ENCODE measurements around the gene GRM7.
"Not testable (repeated sequence)": the region's sequence is repeated elsewhere in the genome, so short reads cannot be mapped to it uniquely, and the experiment has no call there.

The GRM7 gene

GRCh38 chr3:6860954-6861624, at the start of gene GRM7:
GRM7 (plus strand) TSS chr3:6861115.
- DNase-seq (ENCODE audit: low spot score), result no peak

- no peak for DNase-seq (ENCODE audit: low spot score)
Measured at GRCh38 chr3:6821411-6821810, 39.5 kb upstream of the GRM7 start.

DNA sequence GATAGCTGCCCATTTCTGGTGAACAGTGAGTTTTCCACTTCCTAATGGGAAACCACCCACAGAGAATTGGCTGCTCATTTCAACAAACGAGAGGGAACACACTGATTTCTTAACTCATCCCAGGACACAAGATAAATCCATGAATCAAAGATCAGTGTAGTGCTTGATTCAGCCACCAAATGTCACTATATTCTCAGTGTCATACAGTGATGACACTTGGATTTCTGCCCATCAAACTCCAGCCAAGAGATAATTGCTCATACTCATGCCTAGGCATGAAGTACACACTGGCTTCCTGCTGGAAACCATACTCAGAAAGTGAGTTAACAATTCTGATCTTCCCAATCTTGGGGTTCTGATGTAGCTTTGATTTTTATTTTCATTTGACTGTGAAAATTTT, 35.4 kb upstream of the GRM7 start:
- no peak for DNase-seq (ENCODE audit: low spot score)

- no peak for DNase-seq (ENCODE audit: low spot score)
Measured at GRCh38 chr3:6827453-6827852, 33.5 kb upstream of the GRM7 start.

DNA sequence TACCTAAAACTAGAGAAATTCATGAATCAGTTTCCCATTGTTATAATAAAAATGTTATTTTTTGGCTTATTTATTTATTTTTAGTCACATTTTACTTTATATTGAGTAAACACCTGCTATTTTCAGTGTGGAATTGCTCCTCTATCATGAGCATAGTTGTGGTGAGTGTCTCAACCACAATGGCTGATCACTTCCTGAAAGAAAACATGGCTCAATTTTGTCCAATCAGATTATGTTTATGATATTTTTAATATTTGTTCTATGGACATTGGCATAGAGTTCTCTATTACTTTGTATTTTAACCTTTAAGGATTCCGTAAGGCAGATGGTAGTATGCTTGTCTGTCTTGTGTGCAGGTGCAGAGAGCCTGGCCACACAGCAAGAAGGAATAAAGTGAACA, 16.2 kb upstream of the GRM7 start:
- no peak for DNase-seq (ENCODE audit: low spot score)

DNA sequence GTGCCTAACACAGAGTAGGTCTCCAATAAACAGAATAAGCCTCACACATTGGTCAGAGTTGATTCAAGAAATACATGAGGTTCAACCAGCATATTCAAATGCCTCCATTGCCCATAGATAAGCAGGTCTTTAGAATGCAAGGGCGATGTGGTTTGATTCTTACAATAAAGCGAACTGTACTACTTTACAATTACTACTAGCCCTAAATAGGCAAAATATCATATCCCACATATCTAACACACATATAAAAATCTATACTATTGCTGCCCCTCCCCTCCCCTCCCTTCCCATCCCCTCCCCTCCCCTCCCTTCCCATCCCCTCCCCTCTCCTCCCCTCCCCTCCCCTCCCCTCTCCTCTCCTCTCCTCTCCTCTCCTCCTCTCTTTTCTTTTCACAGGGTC, 6.7 kb upstream of the GRM7 start:
- DNase-seq (ENCODE audit: low spot score), result no peak

GRCh38 chr3:6857510-6857909, 3.4 kb upstream of the GRM7 start:
- no peak for DNase-seq (ENCODE audit: low spot score)

DNA sequence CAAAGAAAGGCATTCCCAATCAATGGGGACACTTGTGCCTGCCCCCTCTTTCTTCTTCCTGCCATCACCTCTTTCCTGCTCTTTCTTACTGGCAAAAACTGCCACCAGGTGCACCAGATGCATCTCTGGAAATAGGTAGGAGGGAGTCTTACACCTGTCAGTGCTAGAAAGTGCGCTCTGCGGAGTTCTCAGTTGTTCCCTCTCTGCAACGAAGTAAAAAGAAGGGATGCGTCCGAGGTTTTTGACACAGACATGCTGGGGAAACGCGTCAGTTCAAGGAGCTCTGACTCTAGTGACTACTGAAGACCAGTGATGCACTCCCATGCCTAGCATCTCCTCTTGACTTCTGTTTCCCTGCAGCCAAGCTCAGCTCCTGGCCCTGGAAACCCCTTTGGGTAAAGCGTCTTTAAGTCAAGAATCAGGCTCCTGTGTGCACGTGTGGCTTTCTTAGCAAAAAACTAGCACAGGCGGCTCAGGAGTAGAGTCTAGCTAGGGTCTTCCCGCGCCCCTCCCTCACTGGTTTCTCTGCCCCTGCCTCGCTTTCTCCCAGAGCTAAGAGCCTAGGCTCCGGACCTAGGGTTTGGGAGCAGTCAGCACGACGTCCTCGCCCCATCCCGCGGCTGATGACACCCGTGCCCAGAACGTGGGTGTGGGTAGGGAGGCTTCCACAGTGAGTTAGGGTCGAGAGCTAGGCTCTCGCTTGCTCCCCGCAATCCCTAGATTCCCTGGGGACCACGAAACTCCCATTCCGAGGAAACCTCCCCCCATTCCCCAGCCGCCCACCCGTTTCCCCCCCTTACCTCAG, 564 bp upstream of the GRM7 start:
- DNase-seq (ENCODE audit: low spot score), result no peak

- no peak for DNase-seq (ENCODE audit: low spot score)
Measured at GRCh38 chr3:6861625-6862000, 698 bp downstream of the GRM7 start.

DNA sequence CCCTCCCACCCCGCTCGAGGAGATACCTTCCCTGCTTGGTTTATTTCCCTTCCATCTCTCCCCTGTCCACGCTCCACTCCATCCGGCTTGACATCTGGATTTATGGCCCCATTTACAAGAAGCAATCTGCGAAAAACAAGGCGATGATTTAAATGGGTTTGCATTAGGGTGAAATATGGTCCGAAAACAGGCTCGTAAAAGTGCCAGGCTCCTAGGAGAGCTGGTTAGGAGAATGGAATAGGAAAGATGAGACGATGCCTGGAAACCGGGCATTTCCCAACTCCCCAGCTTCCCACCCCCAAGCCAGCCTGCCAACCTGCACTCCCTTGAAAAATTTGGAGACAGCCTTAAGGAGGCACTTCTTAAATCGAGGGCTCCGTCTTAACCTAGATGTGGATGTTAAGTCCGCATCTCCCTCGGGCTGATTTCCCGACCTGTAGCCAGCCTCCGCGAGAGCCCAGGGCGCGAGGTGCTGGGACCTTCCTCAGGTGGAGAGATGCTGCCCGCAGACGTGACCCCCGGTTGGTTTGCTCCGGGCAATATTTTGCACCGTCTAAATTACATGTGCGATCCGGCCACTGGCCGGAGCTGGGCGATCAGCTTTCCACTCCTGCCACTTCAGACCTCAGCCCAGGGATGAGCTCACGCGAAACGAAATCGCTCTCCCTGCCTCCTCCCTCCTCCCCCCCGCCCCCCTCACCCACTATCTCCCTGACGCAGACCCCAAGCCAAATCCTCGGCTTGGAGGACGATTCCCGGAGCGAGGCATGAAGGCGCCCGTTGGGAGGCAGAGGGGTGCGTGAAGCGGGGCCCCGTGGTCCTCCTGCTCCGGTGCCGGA, 1.3 kb downstream of the GRM7 start:
- no peak for DNase-seq (ENCODE audit: low spot score)

DNA sequence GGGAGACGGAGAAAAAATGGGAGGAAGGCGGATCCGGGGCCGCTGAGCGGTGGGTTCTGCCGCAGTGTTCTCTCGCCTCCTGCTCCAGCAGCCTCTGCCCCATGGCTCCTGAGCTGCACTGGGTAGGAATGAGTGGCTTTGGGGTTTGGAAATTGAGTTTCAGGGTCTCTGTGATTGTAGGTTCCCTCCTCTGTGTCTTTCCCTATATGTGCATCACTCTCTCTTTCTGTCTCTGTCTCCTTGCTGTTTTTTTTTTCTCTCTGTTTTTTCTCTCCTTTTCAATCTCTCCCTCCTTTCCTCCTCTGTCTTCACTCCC, 1.9 kb downstream of the GRM7 start:
- no peak for DNase-seq (ENCODE audit: low spot score)

- no peak for DNase-seq (ENCODE audit: low spot score)
Measured at GRCh38 chr3:6867269-6867668, 6.4 kb downstream of the GRM7 start.

GRCh38 chr3:6878731-6879130, 17.8 kb downstream of the GRM7 start:
- DNase-seq (ENCODE audit: low spot score), result no peak

DNA sequence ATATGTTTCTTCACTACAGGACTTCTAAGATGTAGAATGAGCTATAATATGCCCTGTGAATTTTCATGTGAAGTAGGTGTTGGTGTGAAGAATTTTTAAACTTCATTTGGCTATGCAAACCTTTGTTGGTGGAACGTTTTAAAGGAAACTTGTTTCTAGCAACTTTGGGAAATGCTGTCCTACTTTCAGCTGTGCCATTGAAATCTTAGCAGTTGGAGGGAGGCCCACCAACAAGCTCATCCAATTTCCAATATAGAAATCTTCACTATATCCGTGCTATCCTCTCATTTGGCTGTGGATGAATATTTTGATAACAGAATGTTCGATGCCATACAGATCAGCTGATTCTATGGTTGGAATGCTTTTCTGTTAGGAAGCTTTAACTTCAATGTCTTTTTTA, 51.3 kb downstream of the GRM7 start:
- no peak for DNase-seq (ENCODE audit: low spot score)

GRCh38 chr3:6915898-6916297, 55.0 kb downstream of the GRM7 start:
- DNase-seq (ENCODE audit: low spot score), result no peak

DNA sequence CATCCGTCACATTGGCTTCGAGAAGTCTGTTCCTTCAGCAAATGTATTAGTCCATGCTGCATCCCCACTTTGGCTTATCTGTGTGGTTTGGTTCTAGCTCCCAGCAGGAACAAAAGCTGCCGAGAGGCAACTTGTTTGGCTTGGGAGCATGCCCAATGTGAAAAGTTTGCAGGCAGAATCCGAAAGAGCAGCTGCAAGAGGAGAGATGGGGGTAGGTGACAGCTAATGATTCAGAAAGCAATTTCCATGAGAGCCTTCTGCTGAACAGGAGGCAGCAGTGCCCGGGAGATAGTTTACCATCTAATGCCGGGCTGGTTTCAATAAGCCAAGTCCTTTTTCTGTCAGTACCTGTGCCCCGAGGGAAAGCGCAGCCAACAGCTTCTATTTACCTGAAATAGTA, 60.2 kb downstream of the GRM7 start:
- no peak for DNase-seq (ENCODE audit: low spot score)

- DNase-seq (ENCODE audit: low spot score), result no peak
Measured at GRCh38 chr3:6921876-6922275, 61.0 kb downstream of the GRM7 start.

DNA sequence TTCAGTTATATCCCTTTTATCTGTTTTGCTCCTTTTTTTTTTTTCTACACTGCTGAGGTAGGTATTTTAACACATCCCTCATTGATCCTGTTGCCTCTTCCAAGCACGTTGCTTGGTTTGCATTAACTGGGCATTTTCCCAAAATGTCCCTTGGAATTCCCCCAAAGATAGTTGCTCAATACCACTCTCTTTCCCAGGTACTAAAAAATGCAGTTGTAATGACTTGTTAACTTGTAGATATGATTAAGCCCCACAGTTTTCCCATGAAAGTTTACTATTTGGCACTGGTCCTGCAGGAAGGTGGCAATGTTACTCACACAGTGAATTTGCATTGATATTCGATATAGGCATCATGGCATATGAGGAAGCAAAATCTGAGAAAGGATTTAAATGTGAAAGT, 67.1 kb downstream of the GRM7 start:
- no peak for DNase-seq (ENCODE audit: low spot score)

- no peak for DNase-seq (ENCODE audit: low spot score)
Measured at GRCh38 chr3:6929918-6930317, 69.0 kb downstream of the GRM7 start.

- DNase-seq (ENCODE audit: low spot score), result not testable (repeated sequence)
Measured at GRCh38 chr3:6935418-6935817, 74.5 kb downstream of the GRM7 start.

GRCh38 chr3:6935970-6936369, 75.1 kb downstream of the GRM7 start:
- no peak for DNase-seq (ENCODE audit: low spot score)

- DNase-seq (ENCODE audit: low spot score), result no peak
Measured at GRCh38 chr3:6962801-6963200, 101.9 kb downstream of the GRM7 start.

- DNase-seq (ENCODE audit: low spot score), result no peak
Measured at GRCh38 chr3:6965881-6966280, 105.0 kb downstream of the GRM7 start.

Data from germinal center (tissue), 1 donor.